Panc1 (cell line): ENCODE results near the gene SULT2B1. TPM values are rescaled to one million over a fixed set of nuclear protein-coding genes. Genes with fewer than 3 reads are reported as not detected.

ENCODE experiments used
- ATAC-seq: fragments of 200-7000 bp; cut with Tn5 transposase; 2 replicates; pipeline ENCODE4 v1.9.1; 2020; ENCODE audit warnings: mild to moderate bottlenecking, moderate library complexity
- BruUV-seq: library from RNA; stranded (reverse); fragments of 400-500 nt; replicated peaks from 2 replicates; lab custom pipeline; 2021; lab: Mats Ljungman, UMichigan
- CTCF ChIA-PET: fragments of 300-600 bp; sonication (Branson Sonifier 250); formaldehyde crosslinking; loops from one replicate; lab custom pipeline; 2022; ENCODE audit warnings: antibody characterized with exemption; lab: Charles Lee
- POLR2A ChIA-PET: fragments of 300-600 bp; sonication (Branson Sonifier 250); formaldehyde crosslinking; loops from one replicate; lab custom pipeline; 2022; ENCODE audit warnings: antibody characterized with exemption; lab: Charles Lee
- DNase-seq: peaks from one replicate; pipeline ENCODE4 v3.0.0-alpha.2; 2010; ENCODE audit warnings: low read depth, low spot score
- H3K27ac ChIP-seq: 2 replicates; pipeline ENCODE4 v1.5.1; 2011; ENCODE audit warnings: mild to moderate bottlenecking, low read length, inconsistent platforms
- H3K27me3 ChIP-seq: fragments of 200-500 bp; sonication (Bioruptor generic); 2 replicates; pipeline ENCODE4 v1.6.0; 2014; ENCODE audit warnings: low read length, inconsistent platforms; ENCODE audit not compliant: control insufficient read depth, insufficient read depth
- H3K36me3 ChIP-seq: fragments of 200-500 bp; sonication (Bioruptor generic); 2 replicates; pipeline ENCODE4 v1.5.1; 2014; ENCODE audit warnings: inconsistent platforms, mild to moderate bottlenecking, low read length, moderate library complexity; ENCODE audit not compliant: control insufficient read depth, insufficient read depth
- H3K4me1 ChIP-seq: 2 replicates; pipeline ENCODE4 v1.5.1; 2011; ENCODE audit warnings: inconsistent platforms, mild to moderate bottlenecking, low read length, moderate library complexity; ENCODE audit not compliant: control insufficient read depth, insufficient read depth
- H3K4me3 ChIP-seq, 2 experiments: 2 replicates each; pipeline ENCODE4 v1.5.1; 2011 to 2012; ENCODE audit warnings: low read depth in 2 of 2, low read length in 2 of 2, mild to moderate bottlenecking in 2 of 2, inconsistent platforms in 1 of 2, moderate library complexity in 1 of 2
- H3K9me3 ChIP-seq: fragments of 200-500 bp; sonication (Bioruptor generic); 2 replicates; pipeline ENCODE4 v1.5.1; 2014; ENCODE audit warnings: low read depth, mild to moderate bottlenecking, inconsistent platforms, low read length, moderate library complexity; ENCODE audit not compliant: control insufficient read depth, insufficient read depth
- POLR2AphosphoS5 ChIP-seq: IDR thresholded peaks from 2 replicates; pipeline ENCODE4 v1.6.1; 2012; ENCODE audit warnings: mild to moderate bottlenecking, low read depth, low read length, moderate library complexity
- SIN3A ChIP-seq: IDR thresholded peaks from 2 replicates; pipeline ENCODE4 v1.6.1; 2012; ENCODE audit warnings: low read depth, mild to moderate bottlenecking, low read length, moderate library complexity, borderline replicate concordance; ENCODE audit not compliant: insufficient read depth
- TCF7L2 ChIP-seq: IDR thresholded peaks from 2 replicates; pipeline ENCODE4 v1.6.1; 2011; ENCODE audit warnings: mild to moderate bottlenecking, low read depth, low read length, inconsistent platforms
- in situ Hi-C: cut with HindIII; loops from 2 replicates; pipeline ENCODE4 v1.10.0; 2016; ENCODE audit warnings: low sequenced_read_pairs, low pct_unique_long_range_greater_than_20kb
- intact Hi-C: fragments of 100-400 bp; cut with micrococcal nuclease; formaldehyde crosslinking; loops from one replicate; pipeline ENCODE4 v1.10.0; 2022; ENCODE audit not compliant: unreplicated experiment
- total RNA-seq: library from RNA; stranded (reverse); gene quantifications from one replicate; pipeline ENCODE4 v1.2.1, GENCODE V29; 2021; ENCODE audit not compliant: unreplicated experiment
- TF ChIP-seq, protein P1 (sequence below), 2 experiments: IDR thresholded peaks; 2 replicates each; pipeline ENCODE4 v1.6.1; 2011 to 2012; ENCODE audit warnings: low read depth in 2 of 2, control low read depth in 1 of 2, low read length in 1 of 2, mild to moderate bottlenecking in 1 of 2, moderate library complexity in 1 of 2; ENCODE audit not compliant: insufficient read depth in 1 of 2
- TF ChIP-seq, protein P2 (sequence below): fragments of 450-650 bp; IDR thresholded peaks from 2 replicates; pipeline ENCODE4 v1.5.1; 2017; ENCODE audit warnings: mild to moderate bottlenecking

Gene SULT2B1
- total RNA-seq, 1 experiment from 2014 or later = 3.6 TPM

DNA sequence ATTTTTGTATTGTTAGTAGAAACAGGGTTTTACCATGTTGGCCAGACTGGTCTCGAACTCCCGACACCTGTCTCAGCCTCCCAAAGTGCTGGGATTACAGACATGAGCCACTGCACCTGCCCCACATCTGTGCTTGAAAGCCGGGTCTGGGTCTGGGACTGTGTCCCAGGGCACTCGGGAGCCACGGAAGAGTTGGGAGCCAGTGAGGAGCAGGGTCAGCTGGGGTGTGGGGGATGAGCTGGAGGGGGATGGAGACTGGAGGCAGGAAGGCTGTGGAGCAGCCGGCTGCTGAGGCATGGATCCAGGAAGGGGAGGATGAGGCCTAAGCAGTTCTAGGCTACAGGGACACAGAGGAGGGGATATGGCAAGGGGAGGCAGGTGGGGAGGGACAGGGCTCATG is 43.9 kb downstream of the SULT2B1 start:
- Histone ChIP-seq H3K4me1 (no peaks in the 10 kb centered on the region), H3K36me3 (no peaks in the 10 kb centered on the region), H3K27me3 (no peaks in the 10 kb centered on the region), H3K9me3 (no peaks in the 10 kb centered on the region), H3K27ac (no peak overlapping the region), H3K4me3 (no peak overlapping the region)
- in situ Hi-C loops = no loop called here
- intact Hi-C loops = no loop called here
- POLR2A ChIA-PET = no interaction called here
- CTCF ChIA-PET = interaction anchor here (1.9 kb wide), 1 partner anchor 11 kb away, joined by 7 read pairs; no protein-coding TSS in a partner anchor
- DNase-seq (no peak), ATAC-seq (no peak)
- no TSS peak for BruUV-seq
- TF ChIP-seq, protein P1, sequence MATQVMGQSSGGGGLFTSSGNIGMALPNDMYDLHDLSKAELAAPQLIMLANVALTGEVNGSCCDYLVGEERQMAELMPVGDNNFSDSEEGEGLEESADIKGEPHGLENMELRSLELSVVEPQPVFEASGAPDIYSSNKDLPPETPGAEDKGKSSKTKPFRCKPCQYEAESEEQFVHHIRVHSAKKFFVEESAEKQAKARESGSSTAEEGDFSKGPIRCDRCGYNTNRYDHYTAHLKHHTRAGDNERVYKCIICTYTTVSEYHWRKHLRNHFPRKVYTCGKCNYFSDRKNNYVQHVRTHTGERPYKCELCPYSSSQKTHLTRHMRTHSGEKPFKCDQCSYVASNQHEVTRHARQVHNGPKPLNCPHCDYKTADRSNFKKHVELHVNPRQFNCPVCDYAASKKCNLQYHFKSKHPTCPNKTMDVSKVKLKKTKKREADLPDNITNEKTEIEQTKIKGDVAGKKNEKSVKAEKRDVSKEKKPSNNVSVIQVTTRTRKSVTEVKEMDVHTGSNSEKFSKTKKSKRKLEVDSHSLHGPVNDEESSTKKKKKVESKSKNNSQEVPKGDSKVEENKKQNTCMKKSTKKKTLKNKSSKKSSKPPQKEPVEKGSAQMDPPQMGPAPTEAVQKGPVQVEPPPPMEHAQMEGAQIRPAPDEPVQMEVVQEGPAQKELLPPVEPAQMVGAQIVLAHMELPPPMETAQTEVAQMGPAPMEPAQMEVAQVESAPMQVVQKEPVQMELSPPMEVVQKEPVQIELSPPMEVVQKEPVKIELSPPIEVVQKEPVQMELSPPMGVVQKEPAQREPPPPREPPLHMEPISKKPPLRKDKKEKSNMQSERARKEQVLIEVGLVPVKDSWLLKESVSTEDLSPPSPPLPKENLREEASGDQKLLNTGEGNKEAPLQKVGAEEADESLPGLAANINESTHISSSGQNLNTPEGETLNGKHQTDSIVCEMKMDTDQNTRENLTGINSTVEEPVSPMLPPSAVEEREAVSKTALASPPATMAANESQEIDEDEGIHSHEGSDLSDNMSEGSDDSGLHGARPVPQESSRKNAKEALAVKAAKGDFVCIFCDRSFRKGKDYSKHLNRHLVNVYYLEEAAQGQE (IDR thresholded peaks at IDR 0.05; ENCODE audit: insufficient read depth in 1 of 2, low read depth in 2 of 2, low read length in 1 of 2) = no peak
- TF ChIP-seq SIN3A = no peak
- no peak for TF ChIP-seq TCF7L2
- TF ChIP-seq, protein P2, sequence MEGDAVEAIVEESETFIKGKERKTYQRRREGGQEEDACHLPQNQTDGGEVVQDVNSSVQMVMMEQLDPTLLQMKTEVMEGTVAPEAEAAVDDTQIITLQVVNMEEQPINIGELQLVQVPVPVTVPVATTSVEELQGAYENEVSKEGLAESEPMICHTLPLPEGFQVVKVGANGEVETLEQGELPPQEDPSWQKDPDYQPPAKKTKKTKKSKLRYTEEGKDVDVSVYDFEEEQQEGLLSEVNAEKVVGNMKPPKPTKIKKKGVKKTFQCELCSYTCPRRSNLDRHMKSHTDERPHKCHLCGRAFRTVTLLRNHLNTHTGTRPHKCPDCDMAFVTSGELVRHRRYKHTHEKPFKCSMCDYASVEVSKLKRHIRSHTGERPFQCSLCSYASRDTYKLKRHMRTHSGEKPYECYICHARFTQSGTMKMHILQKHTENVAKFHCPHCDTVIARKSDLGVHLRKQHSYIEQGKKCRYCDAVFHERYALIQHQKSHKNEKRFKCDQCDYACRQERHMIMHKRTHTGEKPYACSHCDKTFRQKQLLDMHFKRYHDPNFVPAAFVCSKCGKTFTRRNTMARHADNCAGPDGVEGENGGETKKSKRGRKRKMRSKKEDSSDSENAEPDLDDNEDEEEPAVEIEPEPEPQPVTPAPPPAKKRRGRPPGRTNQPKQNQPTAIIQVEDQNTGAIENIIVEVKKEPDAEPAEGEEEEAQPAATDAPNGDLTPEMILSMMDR = no peak
- no peak for TF ChIP-seq POLR2AphosphoS5

DNA sequence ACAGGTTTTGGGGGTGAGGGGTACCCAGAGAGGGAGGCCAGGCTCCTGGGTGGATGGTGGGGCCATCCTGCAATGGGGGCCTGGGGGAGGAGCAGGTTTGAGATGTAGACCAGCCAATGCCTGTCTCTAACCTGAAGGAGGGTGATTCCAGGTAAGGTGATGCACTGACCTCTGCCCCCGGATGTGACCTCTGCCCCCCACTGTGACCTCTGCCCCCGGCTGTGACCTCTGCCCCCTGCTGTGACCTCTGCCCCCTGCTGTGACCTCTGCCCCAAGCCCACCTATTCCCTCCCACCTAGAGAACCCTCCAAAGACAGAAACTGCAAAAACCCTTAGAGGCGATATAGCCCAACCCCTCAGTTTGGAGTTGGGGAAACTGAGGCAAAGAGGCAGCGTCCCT is 44.3 kb downstream of the SULT2B1 start:
- TF ChIP-seq SIN3A (no peak), POLR2AphosphoS5 (no peak), TCF7L2 (no peak)
- TF ChIP-seq, protein P1 (IDR thresholded peaks at IDR 0.05; ENCODE audit: insufficient read depth in 1 of 2, low read depth in 2 of 2, low read length in 1 of 2) = no peak
- TF ChIP-seq, protein P2 = no peak
- ChIA-PET CTCF (interaction anchor here (1.9 kb wide), 1 partner anchor 12 kb away, joined by 7 read pairs; no protein-coding TSS in a partner anchor), POLR2A (no interaction called here)
- no peaks in the 10 kb centered on the region for H3K4me1 ChIP-seq
- no peak for ATAC-seq
- H3K27me3 ChIP-seq = no peaks in the 10 kb centered on the region
- in situ Hi-C loops (no loop called here), intact Hi-C loops (no loop called here)
- no peaks in the 10 kb centered on the region for H3K36me3 ChIP-seq
- H3K9me3 ChIP-seq = no peaks in the 10 kb centered on the region
- no peak for DNase-seq
- BruUV-seq = no TSS peak
- no peak overlapping the region for H3K4me3 ChIP-seq
- H3K27ac ChIP-seq = no peak overlapping the region
